CD1c-positive myeloid dendritic cell (primary cell): ENCODE measurements around the gene C8G.

Source experiments
- DNase-seq: peaks from one replicate; pipeline ENCODE4 v3.0.0-alpha.2; 2016; ENCODE audit errors: extremely low spot score

Gene C8G

GRCh38 chr9:136941231-136942111, 3.6 kb upstream of the C8G start:
- DNase-seq, result no peak

GRCh38 chr9:136942112-136942880, 2.7 kb upstream of the C8G start:
- DNase-seq, result no peak

GRCh38 chr9:136942881-136943230, 2.2 kb upstream of the C8G start:
- DNase-seq, result no peak

- no peak for DNase-seq
Measured at GRCh38 chr9:136943291-136944211, 1.5 kb upstream of the C8G start.

GRCh38 chr9:136944212-136944518, 878 bp upstream of the C8G start:
- peak; percentile 78 for DNase-seq

GRCh38 chr9:136945333-136946227, 537 bp downstream of the C8G start:
- DNase-seq, result no peak

- no peak for DNase-seq
Measured at GRCh38 chr9:136946228-136947027, 1.4 kb downstream of the C8G start.

- DNase-seq, result peak; percentile 69
Measured at GRCh38 chr9:136947028-136947891, 2.2 kb downstream of the C8G start.

- DNase-seq, result peak; percentile 47
Measured at GRCh38 chr9:136947955-136948510, 3.0 kb downstream of the C8G start.

- DNase-seq, result no peak
Measured at GRCh38 chr9:136949239-136949816, 4.3 kb downstream of the C8G start.

- peak; percentile 93 for DNase-seq
Measured at GRCh38 chr9:136949817-136950655, 5.0 kb downstream of the C8G start.

- no peak for DNase-seq
Measured at GRCh38 chr9:136950656-136951276, 5.7 kb downstream of the C8G start.

GRCh38 chr9:136951541-136952320, 6.7 kb downstream of the C8G start, which contains the start of gene LCN12:
Gene LCN12 (plus strand): TSS chr9:136952273. CDS start chr9:136952328, 55 bp downstream.
- no peak for DNase-seq

GRCh38 chr9:136952321-136952850, 7.3 kb downstream of the C8G start:
- no peak for DNase-seq

GRCh38 chr9:136952876-136953770, 8.1 kb downstream of the C8G start:
- DNase-seq, result no peak
